Chondrocyte (in vitro differentiated cells): ENCODE measurements around the gene CASP2. TPM values are rescaled to one million over a fixed set of nuclear protein-coding genes. Genes with fewer than 3 reads are reported as not detected.

Source experiments
- DNase-seq: peaks from one replicate; pipeline ENCODE4 v3.0.0; 2021; ENCODE audit warnings: mixed read lengths, low spot score
- H3K27ac Mint-ChIP-seq: one replicate; pipeline ENCODE4 v1.8.0; 2021; ENCODE audit warnings: mild to moderate bottlenecking, moderate library complexity, mixed read lengths; ENCODE audit not compliant: unreplicated experiment
- H3K27me3 Mint-ChIP-seq: 2 replicates; pipeline ENCODE4 v1.8.0; 2021; ENCODE audit warnings: low read depth, mixed read lengths
- H3K36me3 Mint-ChIP-seq: 2 replicates; pipeline ENCODE4 v1.8.0; 2021; ENCODE audit warnings: low read depth, mixed read lengths
- H3K4me1 Mint-ChIP-seq: 2 replicates; pipeline ENCODE4 v1.8.0; 2021; ENCODE audit warnings: low read depth, mild to moderate bottlenecking, mixed read lengths
- H3K4me3 Mint-ChIP-seq: one replicate; pipeline ENCODE4 v1.8.0; 2021; ENCODE audit warnings: mild to moderate bottlenecking, moderate library complexity, mixed read lengths; ENCODE audit not compliant: unreplicated experiment
- H3K9me3 Mint-ChIP-seq: 2 replicates; pipeline ENCODE4 v1.8.0; 2021; ENCODE audit warnings: low read depth, mixed read lengths
- CTCF ChIP-seq: fragments of 200-600 bp; sonication (generic); IDR thresholded peaks from 2 replicates; pipeline ENCODE4 v1.5.0; 2021; ENCODE audit warnings: antibody characterized with exemption, mild to moderate bottlenecking, moderate library complexity
- total RNA-seq: library from RNA; stranded (reverse); gene quantifications from 3 replicates; pipeline ENCODE4 v1.2.1, GENCODE V29; 2021

The CASP2 gene
- total RNA-seq, 1 donor from 2014 or later, result 30.3 TPM

GRCh38 chr7:143314127-143314526 lies 26.0 kb downstream of the CASP2 start:
- Mint-ChIP-seq H3K4me3 (no peak overlapping the region), H3K36me3 (no peaks in the 10 kb centered on the region), H3K4me1 (peaks cover 14% of the 10 kb centered on the region), H3K27ac (no peak overlapping the region), H3K9me3 (no peaks in the 10 kb centered on the region), H3K27me3 (no peaks in the 10 kb centered on the region)
- TF ChIP-seq CTCF, result no peak
- DNase-seq, result no peak

GRCh38 chr7:143315776-143316175 lies 27.6 kb downstream of the CASP2 start, which contains the start of gene CLCN1:
CLCN1 (plus strand) TSS chr7:143316111; CDS start chr7:143316213, 102 bp downstream.
- Mint-ChIP-seq H3K4me1 (peaks cover 14% of the 10 kb centered on the region), H3K27ac (no peak within 1 kb of the TSS), H3K27me3 (no peaks in the 10 kb centered on the region), H3K4me3 (no peak within 1 kb of the TSS), H3K9me3 (no peaks in the 10 kb centered on the region), H3K36me3 (no peaks in the 10 kb centered on the region)
- no peak for TF ChIP-seq CTCF
- no peak for DNase-seq

- H3K4me1 Mint-ChIP-seq, result peaks cover 14% of the 10 kb centered on the region
- H3K36me3 Mint-ChIP-seq, result no peaks in the 10 kb centered on the region
- H3K9me3 Mint-ChIP-seq, result no peaks in the 10 kb centered on the region
- no peak for DNase-seq
- no peaks in the 10 kb centered on the region for H3K27me3 Mint-ChIP-seq
- H3K27ac Mint-ChIP-seq, result no peak overlapping the region
- no peak for TF ChIP-seq CTCF
- H3K4me3 Mint-ChIP-seq, result no peak overlapping the region
Measured at GRCh38 chr7:143316492-143316891, 28.3 kb downstream of the CASP2 start.

- Mint-ChIP-seq H3K4me1 (peaks cover 21% of the 10 kb centered on the region), H3K27me3 (no peaks in the 10 kb centered on the region), H3K27ac (no peak overlapping the region), H3K9me3 (no peaks in the 10 kb centered on the region), H3K36me3 (no peaks in the 10 kb centered on the region), H3K4me3 (no peak overlapping the region)
- DNase-seq, result no peak
- TF ChIP-seq CTCF, result peak; percentile 21
Measured at GRCh38 chr7:143318661-143319060, 30.5 kb downstream of the CASP2 start.

- no peak overlapping the region for H3K4me3 Mint-ChIP-seq
- H3K4me1 Mint-ChIP-seq, result peaks cover 27% of the 10 kb centered on the region
- H3K27ac Mint-ChIP-seq, result no peak overlapping the region
- TF ChIP-seq CTCF, result no peak
- no peaks in the 10 kb centered on the region for H3K36me3 Mint-ChIP-seq
- H3K27me3 Mint-ChIP-seq, result no peaks in the 10 kb centered on the region
- no peaks in the 10 kb centered on the region for H3K9me3 Mint-ChIP-seq
- DNase-seq, result no peak
Measured at GRCh38 chr7:143320620-143321019, 32.5 kb downstream of the CASP2 start.
